Measurements from ENCODE around the gene RB1.
"Not testable (repeated sequence)": the region's sequence is repeated elsewhere in the genome, so short reads cannot be mapped to it uniquely, and the experiment has no call there.

RB1 gene

DNA sequence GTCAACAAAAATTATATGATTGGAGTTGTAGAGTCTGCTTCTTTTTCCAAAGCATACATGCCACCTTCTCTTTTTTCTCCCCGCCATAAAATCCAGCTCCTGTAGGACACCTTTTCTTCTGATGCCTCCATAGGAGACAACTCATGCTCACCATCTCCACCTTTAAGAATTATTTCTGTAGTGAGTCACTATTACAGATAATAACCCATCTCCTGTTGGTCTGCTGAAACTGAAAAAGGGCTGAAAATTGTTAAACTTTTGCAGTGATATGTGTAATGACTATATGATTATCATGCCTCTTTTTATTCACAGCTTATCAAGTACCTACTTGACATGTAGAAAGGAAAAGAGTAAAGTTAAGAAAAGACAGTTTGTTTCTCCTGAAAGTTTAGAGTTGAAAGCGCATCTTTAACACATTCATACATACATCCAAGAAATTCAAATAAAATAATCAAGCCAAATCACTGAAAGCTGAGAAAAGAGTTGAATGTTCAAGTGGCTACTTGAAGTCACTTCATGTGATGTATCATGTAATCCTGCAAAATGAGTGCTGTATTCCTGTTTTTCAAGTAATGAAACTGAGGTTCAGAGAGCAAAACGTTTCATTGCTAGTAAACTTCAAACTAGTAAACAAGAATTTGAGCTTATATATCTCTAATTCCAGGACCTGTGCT is 144.9 kb downstream of the RB1 start:
- no peak for DNase-seq (ENCODE audit: low read depth in 1 of 2, low spot score in 1 of 2)

DNA sequence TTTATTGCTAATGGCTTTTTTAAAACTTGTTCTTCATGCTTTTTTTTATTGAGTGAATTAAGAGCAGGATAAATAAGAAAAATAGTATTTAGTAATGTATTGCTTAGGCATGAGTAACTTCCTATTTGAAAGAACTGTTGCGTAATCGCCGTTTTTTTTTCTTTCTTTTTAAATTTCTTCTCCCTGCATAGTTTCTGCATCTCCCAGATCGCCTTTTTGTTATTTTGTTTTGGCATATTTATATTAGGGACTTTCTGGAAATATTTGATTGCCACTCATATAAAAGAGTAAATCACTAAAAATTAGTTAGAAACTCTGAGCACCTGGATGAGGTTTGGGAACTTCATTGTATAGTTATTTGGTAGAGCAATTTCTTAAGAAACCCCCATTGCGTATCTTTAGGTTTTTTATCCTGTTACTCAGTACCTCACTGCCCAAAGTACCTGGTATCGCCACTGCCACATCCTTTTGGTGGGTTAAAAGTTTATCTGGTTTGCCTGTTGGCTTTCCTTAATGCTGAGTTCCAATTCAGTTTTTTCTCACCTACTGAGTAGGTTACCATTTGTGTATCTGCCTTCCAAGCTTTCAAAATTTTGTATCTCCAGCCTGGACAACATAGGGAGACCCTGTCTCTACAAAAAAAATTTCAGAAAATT is 145.5 kb downstream of the RB1 start:
- DNase-seq (ENCODE audit: low read depth in 1 of 2, low spot score in 1 of 2): no peak

DNA sequence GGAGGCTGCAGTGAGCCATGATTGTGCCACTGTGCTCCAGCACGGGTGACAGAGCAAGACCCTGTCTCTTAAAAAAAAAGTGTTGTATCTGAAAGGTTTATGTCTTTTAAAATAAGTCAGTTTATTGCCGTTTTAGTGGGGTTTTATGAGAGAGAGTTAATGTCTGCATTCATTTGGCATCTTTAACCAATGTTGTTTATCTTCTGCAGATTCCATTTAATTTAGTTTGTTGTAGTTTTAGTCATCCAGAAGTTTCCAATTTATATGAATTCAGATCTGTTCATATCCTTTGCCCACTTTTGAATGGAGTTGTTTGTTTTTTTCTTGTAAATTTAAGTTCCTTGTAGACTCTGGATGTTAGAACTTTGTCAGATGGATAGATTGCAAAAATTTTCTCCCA is 146.1 kb downstream of the RB1 start:
- no peak for DNase-seq (ENCODE audit: low read depth in 1 of 2, low spot score in 1 of 2)

GRCh38 chr13:48451196-48451595 is 147.6 kb downstream of the RB1 start:
- not testable (repeated sequence) for DNase-seq (ENCODE audit: low read depth in 1 of 2, low spot score in 1 of 2)

- DNase-seq (ENCODE audit: low read depth in 1 of 2, low spot score in 1 of 2): no peak
Measured at GRCh38 chr13:48456546-48456945, 153.0 kb downstream of the RB1 start.

- no peak for DNase-seq (ENCODE audit: low read depth in 1 of 2, low spot score in 1 of 2)
Measured at GRCh38 chr13:48457578-48458242, 154.2 kb downstream of the RB1 start.

DNA sequence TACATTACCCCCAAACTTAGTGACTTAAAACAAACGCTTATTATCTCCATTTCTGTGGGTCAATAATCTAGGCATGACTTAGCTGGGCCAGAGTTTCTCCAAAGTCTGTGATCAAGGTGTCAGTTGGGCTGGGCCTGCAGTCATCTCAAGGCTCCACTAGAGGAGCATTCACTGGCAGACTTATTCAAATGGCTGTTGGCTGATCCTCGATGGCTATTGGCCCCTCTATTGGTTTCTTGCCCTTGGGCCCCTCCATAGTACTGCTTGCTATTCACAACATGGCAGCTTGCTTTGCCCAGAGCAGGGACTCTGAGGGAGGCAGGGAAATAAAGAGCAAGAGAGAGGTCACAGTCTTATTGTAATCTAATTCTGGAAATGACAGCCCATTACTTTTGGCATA is 171.7 kb downstream of the RB1 start:
- no peak for DNase-seq (ENCODE audit: low read depth in 1 of 2, low spot score in 1 of 2)

- DNase-seq (ENCODE audit: low read depth in 1 of 2, low spot score in 1 of 2): no peak
Measured at GRCh38 chr13:48476215-48476614, 172.7 kb downstream of the RB1 start.

DNA sequence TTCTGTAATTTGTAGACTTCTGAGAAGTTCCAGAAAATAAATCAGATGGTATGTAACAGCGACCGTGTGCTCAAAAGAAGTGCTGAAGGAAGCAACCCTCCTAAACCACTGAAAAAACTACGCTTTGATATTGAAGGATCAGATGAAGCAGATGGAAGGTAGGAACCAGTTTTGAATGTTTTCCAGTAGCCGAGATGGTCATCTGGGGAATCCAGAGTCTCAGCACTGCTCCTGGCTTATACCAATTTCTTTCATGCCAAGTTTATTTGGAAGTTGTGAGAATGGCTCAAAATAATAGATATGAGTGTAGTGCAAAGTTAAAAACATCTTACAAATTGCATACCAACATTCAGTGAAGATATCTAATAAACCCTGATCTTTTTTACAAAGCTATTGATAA is 173.1 kb downstream of the RB1 start:
- no peak for DNase-seq (ENCODE audit: low read depth in 1 of 2, low spot score in 1 of 2)

DNA sequence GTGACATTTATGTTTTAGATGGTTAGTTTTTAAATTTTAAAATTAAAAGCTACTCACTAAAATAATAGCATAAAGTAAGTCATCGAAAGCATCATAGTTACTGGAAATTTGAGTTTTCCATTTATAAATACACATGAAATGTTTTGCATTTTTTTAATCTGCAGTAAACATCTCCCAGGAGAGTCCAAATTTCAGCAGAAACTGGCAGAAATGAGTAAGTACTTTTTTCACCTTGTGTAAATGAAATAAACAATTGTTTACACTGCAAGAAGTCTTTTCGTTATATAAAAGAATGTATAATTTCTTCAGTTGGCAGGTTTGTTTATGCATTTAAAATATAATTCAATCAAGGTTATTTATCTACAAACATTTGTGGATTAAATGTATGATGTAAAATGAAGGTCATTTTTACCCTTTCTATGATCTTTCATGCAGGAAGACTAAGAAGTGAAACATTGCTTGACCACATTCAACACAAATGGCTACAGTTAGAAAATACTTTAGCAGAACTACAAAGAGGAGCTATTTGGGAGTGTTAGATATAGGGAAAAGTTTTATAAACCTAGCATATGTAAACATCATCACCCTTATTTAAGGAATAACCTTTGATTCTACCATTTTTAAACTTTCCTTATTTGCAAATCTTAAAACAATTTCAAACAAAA is 173.8 kb downstream of the RB1 start:
- DNase-seq (ENCODE audit: low read depth in 1 of 2, low spot score in 1 of 2): no peak

DNA sequence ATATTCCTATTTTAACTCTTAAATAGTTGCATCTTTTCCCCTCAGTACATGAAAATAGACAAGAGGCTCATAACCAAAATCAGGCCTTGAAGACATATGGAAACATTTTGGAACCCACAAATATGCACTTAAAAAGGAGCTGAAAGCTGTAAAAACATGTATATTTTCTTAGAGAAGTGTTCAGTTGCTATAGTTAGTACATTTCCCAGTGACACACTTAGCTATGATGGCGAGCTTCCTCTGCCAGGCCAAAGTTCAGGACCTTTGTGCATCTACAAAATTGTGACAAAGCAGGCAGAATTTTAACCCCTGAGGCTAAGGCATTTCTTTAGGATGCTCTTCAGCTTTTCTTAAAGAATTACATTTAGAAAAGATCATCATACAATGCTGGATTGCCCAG is 174.8 kb downstream of the RB1 start:
- DNase-seq (ENCODE audit: low read depth in 1 of 2, low spot score in 1 of 2): no peak

GRCh38 chr13:48483575-48483974 is 180.0 kb downstream of the RB1 start:
- DNase-seq (ENCODE audit: low read depth in 1 of 2, low spot score in 1 of 2): no peak

DNA sequence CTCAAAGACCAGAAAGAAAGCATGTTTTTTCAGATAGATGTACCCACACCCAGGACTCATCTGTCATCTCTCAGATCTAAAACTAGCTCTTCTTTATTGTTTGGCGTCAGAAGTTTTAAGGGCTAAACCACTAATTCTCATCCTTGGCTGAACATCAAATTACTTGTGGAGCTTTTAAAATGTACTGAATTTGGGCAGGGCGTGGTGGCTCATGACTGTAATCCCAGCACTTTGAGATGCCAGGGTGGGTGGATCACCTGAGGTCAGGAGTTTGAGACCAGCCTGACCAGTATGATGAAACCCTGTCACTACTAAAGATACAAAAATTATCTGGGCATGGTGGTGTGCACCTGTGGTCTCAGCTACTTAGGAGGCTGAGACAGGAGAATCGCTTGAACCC is 181.9 kb downstream of the RB1 start:
- DNase-seq (ENCODE audit: low read depth in 1 of 2, low spot score in 1 of 2): no peak

DNA sequence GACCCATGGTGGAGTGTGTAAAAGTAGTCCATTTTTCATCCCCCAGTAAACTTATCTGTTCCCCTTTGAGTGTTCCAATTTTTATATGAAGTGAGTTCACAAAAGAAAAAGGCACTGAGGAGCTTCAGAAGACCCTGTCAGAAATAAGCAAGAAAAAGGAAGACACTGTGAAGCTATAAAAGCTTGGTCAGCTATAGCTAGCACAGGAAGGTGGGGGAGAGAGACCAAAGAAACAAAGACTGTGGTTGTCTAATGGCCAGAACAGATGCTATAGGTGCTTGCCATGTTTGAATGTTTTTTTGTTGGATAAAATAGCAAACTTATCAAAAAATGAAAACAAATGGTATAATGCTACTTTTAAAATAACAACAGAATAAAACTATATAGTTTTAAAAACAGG is 182.8 kb downstream of the RB1 start:
- DNase-seq (ENCODE audit: low read depth in 1 of 2, low spot score in 1 of 2): no peak

DNA sequence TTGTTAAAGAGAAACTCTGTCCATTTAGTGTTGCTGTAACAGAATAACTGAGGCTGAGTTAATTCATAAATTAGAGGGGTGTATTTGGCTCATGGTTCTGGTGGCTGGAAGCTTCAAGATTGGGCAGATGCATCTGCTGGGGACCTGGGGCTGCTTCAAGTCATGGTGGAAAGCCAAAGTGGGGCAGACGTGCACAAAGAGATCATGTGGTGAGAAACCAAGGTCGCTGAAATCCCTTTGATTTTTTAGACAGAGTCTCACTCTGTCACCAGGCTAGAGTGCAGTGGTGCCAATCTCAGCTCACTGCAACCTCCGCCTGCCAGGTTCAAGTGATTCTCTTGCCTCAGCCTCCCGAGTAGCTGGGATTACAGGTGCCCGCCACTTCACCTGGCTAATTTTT is 183.3 kb downstream of the RB1 start:
- DNase-seq (ENCODE audit: low read depth in 1 of 2, low spot score in 1 of 2): no peak

- no peak for DNase-seq (ENCODE audit: low read depth in 1 of 2, low spot score in 1 of 2)
Measured at GRCh38 chr13:48487968-48488367, 184.4 kb downstream of the RB1 start.

DNA sequence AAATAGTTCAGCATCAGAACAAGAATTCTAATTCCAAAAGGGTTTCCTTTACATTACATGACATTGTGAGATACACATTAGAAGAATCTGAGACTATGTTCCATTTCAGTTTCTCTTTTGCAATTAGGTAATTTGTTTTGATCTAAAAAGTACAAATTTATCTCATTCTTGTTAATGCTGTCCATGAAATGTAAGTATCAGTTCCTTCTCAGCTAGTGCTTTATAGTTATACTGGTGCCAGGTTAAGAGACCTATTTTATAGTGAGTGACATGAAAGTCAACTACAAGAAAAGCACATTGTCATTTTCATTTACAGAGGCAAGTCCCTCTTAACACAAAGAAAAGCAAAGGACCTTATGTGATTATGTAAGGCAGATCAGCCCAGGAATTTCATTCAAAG is 185.4 kb downstream of the RB1 start:
- no peak for DNase-seq (ENCODE audit: low read depth in 1 of 2, low spot score in 1 of 2)

DNA sequence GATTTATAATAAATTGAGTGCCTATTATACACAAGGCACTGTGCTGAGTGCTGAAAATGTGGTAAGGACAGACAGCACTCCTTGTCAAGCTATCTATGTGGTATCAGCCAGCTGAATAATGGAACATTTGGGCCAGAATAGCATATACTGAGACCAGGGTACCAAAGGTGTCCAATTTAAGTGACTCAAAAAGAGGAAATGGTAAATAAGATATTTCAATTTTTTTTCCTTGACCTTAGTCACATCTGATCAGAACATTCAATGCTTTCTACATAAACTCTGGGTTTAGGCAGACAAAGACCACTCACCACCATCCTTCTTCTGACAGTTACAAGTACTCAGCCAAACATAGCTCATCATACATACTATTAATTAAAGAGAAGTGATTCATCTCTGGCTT is 186.1 kb downstream of the RB1 start:
- DNase-seq (ENCODE audit: low read depth in 1 of 2, low spot score in 1 of 2): no peak

DNA sequence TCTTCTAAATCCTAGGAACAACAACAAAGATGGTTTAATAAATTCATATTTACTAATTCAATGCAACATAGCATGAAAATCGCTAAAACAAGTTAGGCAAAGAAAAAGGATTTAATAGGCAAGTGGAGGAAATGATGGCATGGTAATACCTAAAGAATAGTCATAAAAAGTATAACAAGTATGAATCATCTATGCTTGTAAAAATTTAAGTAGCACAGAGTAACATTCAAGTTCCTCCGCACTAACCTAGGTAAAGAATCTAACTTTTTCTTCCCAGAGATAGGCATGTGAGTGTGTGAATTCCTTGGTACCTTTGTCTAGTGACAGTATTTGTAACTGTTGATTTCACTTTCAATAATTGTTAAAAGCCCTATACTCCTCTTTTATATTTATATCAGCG is 186.7 kb downstream of the RB1 start:
- no peak for DNase-seq (ENCODE audit: low read depth in 1 of 2, low spot score in 1 of 2)

DNA sequence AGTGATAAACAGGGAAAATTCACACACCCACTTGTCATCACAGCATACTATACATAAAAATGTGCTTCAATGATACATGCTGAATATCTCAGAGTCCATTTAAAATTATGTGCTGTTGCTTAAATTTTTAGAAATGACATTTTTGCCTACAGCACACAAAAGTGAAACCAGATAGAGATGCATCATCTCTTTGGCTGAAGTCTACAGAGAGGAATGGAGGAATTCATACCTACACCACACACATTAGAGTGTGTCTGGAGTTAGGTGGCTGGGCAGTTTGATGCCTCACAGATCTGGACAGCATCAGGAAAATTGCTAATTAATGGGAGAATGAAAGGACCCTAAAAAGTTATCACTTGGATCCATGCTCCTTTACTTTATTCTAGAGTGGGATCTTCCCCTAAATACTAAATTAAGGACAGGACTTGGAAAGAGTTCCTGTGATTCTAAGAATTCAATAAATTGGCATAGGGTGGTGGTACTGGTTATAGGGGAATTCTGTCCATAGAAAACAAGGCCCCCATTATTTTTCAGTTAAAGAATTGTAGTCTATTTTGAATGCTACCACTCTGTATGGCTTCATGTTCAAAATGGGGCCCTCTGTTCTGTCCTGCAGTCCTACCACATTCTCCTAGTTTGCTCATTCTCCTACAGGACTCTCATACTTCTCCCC is 188.0 kb downstream of the RB1 start:
- no peak for DNase-seq (ENCODE audit: low read depth in 1 of 2, low spot score in 1 of 2)

DNA sequence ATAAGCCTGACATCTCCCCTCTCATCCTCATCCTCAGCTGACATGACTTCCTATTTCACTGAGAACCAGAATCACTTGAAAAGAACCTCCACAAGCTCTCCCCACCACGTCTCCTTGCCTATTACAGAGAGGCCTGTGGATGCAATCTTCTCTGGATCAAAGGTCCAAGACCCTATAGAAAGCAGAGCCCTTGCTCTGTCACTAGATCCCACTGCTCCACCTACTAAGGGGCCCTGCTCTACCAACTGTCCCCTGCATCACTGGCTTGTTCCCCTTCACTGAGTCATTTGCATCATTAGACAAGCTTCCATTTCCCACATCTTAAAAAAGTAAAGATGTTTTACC is 188.5 kb downstream of the RB1 start:
- DNase-seq (ENCODE audit: low read depth in 1 of 2, low spot score in 1 of 2): no peak
